CD8-positive, alpha-beta memory T cell (primary cell): ENCODE results near the gene TBL2. TPM values are rescaled to one million over a fixed set of nuclear protein-coding genes. Genes with fewer than 3 reads are reported as not detected.

ENCODE experiments used
- CTCF ChIA-PET: fragments of 350-600 bp; sonication (Branson Sonifier 250); formaldehyde crosslinking; loops from one replicate; lab custom pipeline; 2021; ENCODE audit warnings: antibody characterized with exemption; lab: Charles Lee
- POLR2A ChIA-PET: fragments of 350-600 bp; sonication (Branson Sonifier 250); formaldehyde crosslinking; loops from one replicate; lab custom pipeline; 2021; ENCODE audit warnings: antibody characterized with exemption; lab: Charles Lee
- DNase-seq, 5 donors: peaks; one replicate each; pipeline versions ENCODE4 v3.0.0 to v3.0.0-alpha.2; 2020 to 2022; ENCODE audit warnings: mixed read lengths in 1 of 5
- H3K27ac ChIP-seq: one replicate; pipeline ENCODE4 v1.7.0; 2013; ENCODE audit warnings: low read depth, mild to moderate bottlenecking, low read length, moderate library complexity
- H3K27me3 ChIP-seq: 2 replicates; pipeline ENCODE4 v1.7.0; 2013; ENCODE audit warnings: low read length, mild to moderate bottlenecking; ENCODE audit not compliant: insufficient read depth, poor library complexity, severe bottlenecking
- H3K36me3 ChIP-seq: 2 replicates; pipeline ENCODE4 v1.7.0; 2013; ENCODE audit warnings: mild to moderate bottlenecking, low read length, moderate library complexity; ENCODE audit not compliant: insufficient read depth
- H3K4me1 ChIP-seq: 2 replicates; pipeline ENCODE4 v1.7.0; 2013; ENCODE audit warnings: mild to moderate bottlenecking, low read length, moderate library complexity; ENCODE audit not compliant: insufficient read depth
- H3K4me3 ChIP-seq: 2 replicates; pipeline ENCODE4 v1.7.0; 2013; ENCODE audit warnings: mild to moderate bottlenecking, low read length
- H3K9me3 ChIP-seq: 2 replicates; pipeline ENCODE4 v1.7.0; 2013; ENCODE audit warnings: mild to moderate bottlenecking, low read length
- H3K27ac Mint-ChIP-seq, 8 donors: one replicate each; pipeline ENCODE4 v1.8.0; 2020 to 2021; ENCODE audit warnings: mixed read lengths in 8 of 8, mild to moderate bottlenecking in 6 of 8, inconsistent platforms in 3 of 8, moderate library complexity in 3 of 8
- H3K27me3 Mint-ChIP-seq, 2 donors: one replicate each; pipeline ENCODE4 v1.8.0; 2020 to 2021; ENCODE audit warnings: mixed read lengths in 2 of 2, mild to moderate bottlenecking in 1 of 2, moderate library complexity in 1 of 2
- H3K36me3 Mint-ChIP-seq, 3 donors: one replicate each; pipeline ENCODE4 v1.8.0; 2020 to 2021; ENCODE audit warnings: mixed read lengths in 3 of 3, inconsistent platforms in 1 of 3, mild to moderate bottlenecking in 1 of 3
- H3K4me1 Mint-ChIP-seq, 3 donors: one replicate each; pipeline ENCODE4 v1.8.0; 2020 to 2021; ENCODE audit warnings: mixed read lengths in 3 of 3, inconsistent platforms in 1 of 3, mild to moderate bottlenecking in 1 of 3
- H3K4me3 Mint-ChIP-seq, 7 donors: one replicate each; pipeline ENCODE4 v1.8.0; 2020 to 2021; ENCODE audit warnings: mixed read lengths in 7 of 7, mild to moderate bottlenecking in 6 of 7, moderate library complexity in 4 of 7, inconsistent platforms in 2 of 7
- H3K9me3 Mint-ChIP-seq, 5 donors: one replicate each; pipeline ENCODE4 v1.8.0; 2020 to 2022; ENCODE audit warnings: mixed read lengths in 5 of 5, mild to moderate bottlenecking in 3 of 5, moderate library complexity in 2 of 5, inconsistent platforms in 1 of 5
- polyA plus RNA-seq: library from polyadenylated mRNA; unstranded; fragments of 300-500 nt; fragmentation: Illumina TruSeq; gene quantifications from one replicate; pipeline ENCODE4 v1.2.3, GENCODE V29; 2021
- total RNA-seq, 2 experiments: library from RNA; stranded (reverse); gene quantifications; one replicate each; pipeline ENCODE4 v1.2.3, GENCODE V29; 2021

TBL2 gene
- total RNA-seq: 10 to 100 TPM; 29.1 to 31.3 TPM
- 17.0 TPM for polyA plus RNA-seq

DNA sequence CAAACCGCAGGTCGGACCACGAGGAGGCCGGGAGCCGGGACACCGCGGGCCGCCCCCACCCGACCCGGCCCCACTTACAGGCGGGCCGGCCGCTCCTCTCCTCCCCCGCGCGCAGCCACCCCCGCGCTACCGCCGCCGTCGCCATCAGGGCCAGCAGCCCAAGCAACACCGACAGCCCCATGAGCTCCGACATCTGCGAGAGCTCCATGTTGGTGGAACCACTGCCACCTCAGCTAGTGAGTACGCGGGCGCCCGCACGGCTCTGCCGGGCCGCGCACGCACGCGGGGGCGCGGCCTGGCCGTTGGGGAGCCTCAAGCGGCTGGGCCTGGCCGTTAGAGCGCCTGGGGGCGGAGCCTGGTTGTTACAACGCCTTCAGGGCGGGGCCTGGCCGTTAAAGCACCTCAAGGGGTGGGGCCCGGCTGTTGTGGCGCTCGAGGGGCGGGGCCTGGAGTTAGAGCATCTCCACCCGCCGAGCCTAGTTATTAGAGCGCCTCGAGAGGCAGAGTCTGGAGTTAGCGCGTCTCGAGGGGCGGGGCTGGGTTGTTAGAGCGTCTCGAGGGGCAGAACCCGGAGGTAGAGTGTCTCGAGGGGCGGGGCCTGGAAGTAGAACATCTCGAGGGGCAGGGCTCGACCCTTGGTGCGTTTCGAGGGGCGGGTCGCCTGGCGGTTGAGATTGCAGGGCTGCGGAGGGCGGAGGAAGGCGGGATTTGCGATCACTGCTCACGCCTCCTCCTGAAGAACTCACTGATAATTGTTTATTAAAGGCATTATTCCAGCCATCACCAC lies at the start of gene TBL2:
Gene TBL2, minus strand, starts transcription at position 238 of the 787 bp plus-strand sequence. Its CDS starts 30 bp downstream, at position 208.
- H3K4me3 ChIP-seq: peak within 1 kb of the TSS; percentile 89
- CTCF ChIA-PET: interaction anchor here (0.7 to 1.7 kb wide), 9 partner anchors 12 to 157 kb away, joined by 3 to 6 read pairs (median 3); partner anchors contain the start of gene BAZ1B
- H3K36me3 Mint-ChIP-seq: peaks cover 0 to 24% (median 5%) of the 10 kb centered on the region in 3 donors
- no peaks in the 10 kb centered on the region for H3K27me3 Mint-ChIP-seq
- peaks cover 14% of the 10 kb centered on the region for H3K36me3 ChIP-seq
- peak; percentile 97 to 99 (median 98) for DNase-seq
- peaks cover 17 to 39% (median 35%) of the 10 kb centered on the region in 3 donors for H3K4me1 Mint-ChIP-seq
- peak within 1 kb of the TSS; percentile 91 for H3K27ac ChIP-seq
- H3K4me1 ChIP-seq: peaks cover 22% of the 10 kb centered on the region
- H3K27me3 ChIP-seq: no peaks in the 10 kb centered on the region
- H3K9me3 Mint-ChIP-seq: no peaks in the 10 kb centered on the region
- POLR2A ChIA-PET: interaction anchor here (0.5 to 2.4 kb wide), 11 partner anchors 13 to 160 kb away, joined by 3 to 34 read pairs (median 4); partner anchors contain the start of genes ABHD11, BAZ1B and BCL7B
- peak within 1 kb of the TSS; percentile 86 to 98 (median 93) for H3K4me3 Mint-ChIP-seq
- H3K9me3 ChIP-seq: no peaks in the 10 kb centered on the region
- peak within 1 kb of the TSS; percentile 87 to 100 (median 97) for H3K27ac Mint-ChIP-seq

- no peaks in the 10 kb centered on the region for H3K36me3 ChIP-seq
- no peaks in the 10 kb centered on the region for H3K36me3 Mint-ChIP-seq
- H3K4me3 Mint-ChIP-seq: peak overlapping the region in 1 of 7 donors; percentile 42
- H3K9me3 Mint-ChIP-seq: no peaks in the 10 kb centered on the region
- peaks cover 0 to 14% (median 1%) of the 10 kb centered on the region in 3 donors for H3K4me1 Mint-ChIP-seq
- DNase-seq: no peak
- peaks cover 26% of the 10 kb centered on the region for H3K27me3 ChIP-seq
- ChIA-PET CTCF (no interaction called here), POLR2A (no interaction called here)
- no peak overlapping the region for H3K27ac Mint-ChIP-seq
- peaks cover 8% of the 10 kb centered on the region for H3K4me1 ChIP-seq
- no peak overlapping the region for H3K4me3 ChIP-seq
- no peak overlapping the region for H3K27ac ChIP-seq
- H3K9me3 ChIP-seq: no peaks in the 10 kb centered on the region
- H3K27me3 Mint-ChIP-seq: peaks cover 45 to 49% of the 10 kb centered on the region in 2 donors
Observed at GRCh38 chr7:73626814-73627213, 48.4 kb upstream of the TBL2 start.

DNA sequence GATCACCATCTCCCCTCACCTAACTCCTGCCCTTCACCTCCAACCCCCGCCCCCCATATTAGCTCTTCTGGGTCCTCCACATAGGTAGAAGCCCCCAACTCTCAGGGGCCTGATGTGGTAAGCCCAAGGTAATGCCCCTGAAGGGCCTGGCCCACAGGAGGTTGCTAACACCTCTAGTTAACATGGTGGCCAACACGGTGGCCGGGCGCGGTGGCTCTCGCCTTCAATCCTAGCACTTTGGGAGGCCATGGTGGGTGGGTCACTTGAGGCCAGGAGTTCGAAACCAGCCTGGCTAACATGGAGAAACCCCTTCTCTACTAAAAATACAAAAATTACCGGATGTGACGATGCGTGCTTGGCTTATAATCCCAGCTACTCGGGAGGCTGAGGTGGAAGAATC lies 46.9 kb upstream of the TBL2 start:
- no peaks in the 10 kb centered on the region for H3K36me3 ChIP-seq
- no peak overlapping the region for H3K4me3 ChIP-seq
- Mint-ChIP-seq H3K27me3 (peaks cover 46 to 54% of the 10 kb centered on the region in 2 donors), H3K27ac (peak overlapping the region in 1 of 8 donors; percentile 39), H3K4me1 (peaks cover 0 to 14% (median 1%) of the 10 kb centered on the region in 3 donors), H3K9me3 (no peaks in the 10 kb centered on the region), H3K4me3 (no peak overlapping the region), H3K36me3 (no peaks in the 10 kb centered on the region)
- H3K27ac ChIP-seq: no peak overlapping the region
- ChIA-PET POLR2A (no interaction called here), CTCF (interaction anchor here (1.1 kb wide), 1 partner anchor 18 kb away, joined by 5 read pairs; no protein-coding TSS in a partner anchor)
- H3K27me3 ChIP-seq: peaks cover 26% of the 10 kb centered on the region
- DNase-seq: no peak
- no peaks in the 10 kb centered on the region for H3K9me3 ChIP-seq
- peaks cover 8% of the 10 kb centered on the region for H3K4me1 ChIP-seq

GRCh38 chr7:73624669-73625001 lies 46.3 kb upstream of the TBL2 start:
- Mint-ChIP-seq H3K36me3 (no peaks in the 10 kb centered on the region), H3K4me1 (peaks cover 0 to 14% (median 1%) of the 10 kb centered on the region in 3 donors), H3K9me3 (no peaks in the 10 kb centered on the region), H3K27me3 (peaks cover 46 to 54% of the 10 kb centered on the region in 2 donors), H3K4me3 (peak overlapping the region in 4 of 7 donors; percentile 11 to 78 (median 33)), H3K27ac (peak overlapping the region in 1 of 8 donors; percentile 59)
- ChIA-PET POLR2A (no interaction called here), CTCF (no interaction called here)
- Histone ChIP-seq H3K4me3 (no peak overlapping the region), H3K27me3 (peaks cover 26% of the 10 kb centered on the region), H3K27ac (no peak overlapping the region), H3K4me1 (peaks cover 8% of the 10 kb centered on the region), H3K9me3 (no peaks in the 10 kb centered on the region), H3K36me3 (no peaks in the 10 kb centered on the region)
- no peak for DNase-seq

- Mint-ChIP-seq H3K4me1 (peaks cover 0 to 14% (median 1%) of the 10 kb centered on the region in 3 donors), H3K27me3 (peaks cover 44 to 49% of the 10 kb centered on the region in 2 donors), H3K9me3 (no peaks in the 10 kb centered on the region), H3K4me3 (peak within 1 kb of the TSS; percentile 30 to 78 (median 59)), H3K27ac (peak within 1 kb of the TSS in 1 of 8 donors; percentile 59), H3K36me3 (no peaks in the 10 kb centered on the region)
- peaks cover 8% of the 10 kb centered on the region for H3K4me1 ChIP-seq
- ChIA-PET CTCF (no interaction called here), POLR2A (no interaction called here)
- H3K9me3 ChIP-seq: no peaks in the 10 kb centered on the region
- peaks cover 26% of the 10 kb centered on the region for H3K27me3 ChIP-seq
- H3K4me3 ChIP-seq: peak within 1 kb of the TSS; percentile 28
- no peaks in the 10 kb centered on the region for H3K36me3 ChIP-seq
- peak; percentile 32 to 55 (median 39) for DNase-seq
- peak within 1 kb of the TSS; percentile 9 for H3K27ac ChIP-seq
Observed at GRCh38 chr7:73623798-73624668, 45.7 kb upstream of the TBL2 start, which contains the start of gene MLXIPL. TSS of gene MLXIPL (minus strand) at chr7:73624522. CDS start at chr7:73624492, 30 bp downstream.

GRCh38 chr7:73622909-73623797 lies 44.8 kb upstream of the TBL2 start:
- H3K27ac Mint-ChIP-seq: peak overlapping the region in 1 of 8 donors; percentile 79
- peaks cover 0 to 14% (median 1%) of the 10 kb centered on the region in 3 donors for H3K4me1 Mint-ChIP-seq
- Histone ChIP-seq H3K4me1 (peaks cover 8% of the 10 kb centered on the region), H3K27ac (no peak overlapping the region), H3K9me3 (no peaks in the 10 kb centered on the region), H3K27me3 (peaks cover 26% of the 10 kb centered on the region), H3K4me3 (no peak overlapping the region), H3K36me3 (no peaks in the 10 kb centered on the region)
- H3K4me3 Mint-ChIP-seq: peak overlapping the region in 5 of 7 donors; percentile 30 to 71 (median 59)
- ChIA-PET POLR2A (no interaction called here), CTCF (no interaction called here)
- H3K36me3 Mint-ChIP-seq: no peaks in the 10 kb centered on the region
- DNase-seq: no peak
- no peaks in the 10 kb centered on the region for H3K9me3 Mint-ChIP-seq
- peaks cover 35 to 45% of the 10 kb centered on the region in 2 donors for H3K27me3 Mint-ChIP-seq

DNA sequence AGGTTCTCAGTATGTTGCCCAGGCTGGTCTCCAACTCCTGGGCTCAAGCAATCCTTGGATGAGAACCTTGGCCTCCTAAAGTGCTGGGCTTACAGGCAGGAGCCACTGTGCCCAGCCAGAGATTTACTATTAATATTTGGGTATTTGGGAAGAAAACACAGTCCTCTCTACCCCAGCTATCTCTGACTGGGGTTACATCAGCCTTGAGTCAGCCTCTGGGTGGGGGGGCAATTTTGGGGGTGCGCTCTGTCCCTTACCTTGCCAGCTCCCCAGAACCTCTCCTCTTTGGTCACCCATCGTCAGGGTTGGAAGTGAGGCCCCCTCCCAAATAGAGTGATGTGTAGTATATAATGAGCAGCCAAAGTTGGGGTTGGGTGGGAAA lies 44.1 kb upstream of the TBL2 start:
- POLR2A ChIA-PET: no interaction called here

More for the DNA sequence above, 44.1 kb upstream of the TBL2 start:
- H3K9me3 Mint-ChIP-seq: no peaks in the 10 kb centered on the region
- no peak overlapping the region for H3K27ac Mint-ChIP-seq
- no peaks in the 10 kb centered on the region for H3K9me3 ChIP-seq
- peaks cover 26% of the 10 kb centered on the region for H3K27me3 ChIP-seq
- peaks cover 0 to 14% (median 1%) of the 10 kb centered on the region in 3 donors for H3K4me1 Mint-ChIP-seq
- no peaks in the 10 kb centered on the region for H3K36me3 ChIP-seq
- peaks cover 8% of the 10 kb centered on the region for H3K4me1 ChIP-seq
- H3K27ac ChIP-seq: no peak overlapping the region
- no peak overlapping the region for H3K4me3 Mint-ChIP-seq
- peaks cover 29 to 38% of the 10 kb centered on the region in 2 donors for H3K27me3 Mint-ChIP-seq
- CTCF ChIA-PET: no interaction called here
- H3K36me3 Mint-ChIP-seq: no peaks in the 10 kb centered on the region
- no peak for DNase-seq
- no peak overlapping the region for H3K4me3 ChIP-seq
